Measurements from ENCODE around the gene LHFPL4.

LHFPL4 gene

DNA sequence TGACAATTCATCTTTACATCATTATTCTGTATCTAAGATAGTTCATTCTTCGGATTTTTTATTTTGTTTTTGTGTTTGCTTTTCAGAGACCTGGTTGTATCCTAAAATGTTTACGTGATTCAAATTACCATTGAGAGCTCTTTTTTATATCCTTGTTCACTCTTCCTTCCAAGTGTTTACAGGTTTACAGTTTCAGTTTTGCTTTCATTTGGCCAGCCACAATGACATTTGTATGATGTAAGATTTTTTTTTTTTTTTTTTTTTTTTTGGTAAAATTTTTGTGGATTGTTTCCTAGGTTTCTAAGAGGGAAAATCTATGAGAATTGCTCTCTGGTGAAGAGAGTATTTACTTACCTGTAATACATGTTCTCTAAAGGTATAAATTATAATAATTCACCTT is 101.2 kb downstream of the LHFPL4 start:
- H3K4me3 ChIP-seq (replicated peaks; ENCODE audit: low read depth, low read length), result no peak overlapping the region
- no peak for TF ChIP-seq CTCF (IDR thresholded peaks at IDR 0.05; ENCODE audit: low read length, missing control alignments)
- DNase-seq (ENCODE audit: low read depth), result peak; percentile 16

DNA sequence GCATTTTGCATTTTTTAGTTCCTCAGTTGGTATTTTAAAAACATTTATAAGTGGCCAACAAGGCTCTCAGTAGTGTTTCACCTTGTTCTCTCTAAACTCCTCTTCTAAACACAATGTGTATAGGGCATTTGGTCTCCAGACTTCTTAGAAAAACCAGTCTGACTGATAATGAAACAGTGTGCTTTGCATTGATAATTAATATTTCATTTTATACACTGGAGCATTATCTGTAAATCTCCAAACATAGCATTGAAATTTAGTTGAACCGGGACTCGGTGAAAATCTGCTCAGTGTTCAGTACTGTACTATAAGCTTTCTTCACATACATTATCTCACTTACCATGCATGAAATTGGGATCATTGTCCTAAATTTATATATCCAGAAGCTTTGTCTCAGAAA is 102.6 kb downstream of the LHFPL4 start:
- no peak overlapping the region for H3K4me3 ChIP-seq (replicated peaks; ENCODE audit: low read depth, low read length)
- no peak for TF ChIP-seq CTCF (IDR thresholded peaks at IDR 0.05; ENCODE audit: low read length, missing control alignments)
- no peak for DNase-seq (ENCODE audit: low read depth)

GRCh38 chr3:9450126-9450525 is 103.5 kb downstream of the LHFPL4 start:
- no peak for DNase-seq (ENCODE audit: low read depth)
- H3K4me3 ChIP-seq (replicated peaks; ENCODE audit: low read depth, low read length), result no peak overlapping the region
- TF ChIP-seq CTCF (IDR thresholded peaks at IDR 0.05; ENCODE audit: low read length, missing control alignments), result no peak

DNA sequence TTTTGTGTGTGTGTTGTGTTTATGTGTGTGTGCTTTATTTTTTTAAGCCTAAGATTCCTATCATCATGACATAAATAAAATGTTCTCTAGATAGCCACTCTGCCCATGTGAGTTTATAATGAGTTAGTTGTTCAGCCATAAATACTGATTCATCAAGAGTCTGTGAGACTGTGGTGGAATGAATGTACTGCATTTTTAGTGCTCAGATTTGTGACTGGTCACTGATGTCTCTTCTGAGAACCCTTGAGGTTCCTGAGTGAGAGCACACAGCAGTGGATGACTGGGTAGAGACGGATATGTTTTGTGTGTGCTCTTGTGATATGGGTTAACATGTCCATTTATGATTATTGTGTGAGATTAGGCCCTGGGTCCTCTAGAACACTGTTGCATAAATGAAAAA is 105.0 kb downstream of the LHFPL4 start:
- TF ChIP-seq CTCF (IDR thresholded peaks at IDR 0.05; ENCODE audit: low read length, missing control alignments), result no peak
- DNase-seq (ENCODE audit: low read depth), result no peak

More for the DNA sequence above, 105.0 kb downstream of the LHFPL4 start:
- no peak overlapping the region for H3K4me3 ChIP-seq (replicated peaks; ENCODE audit: low read depth, low read length)

Data from fibroblast of pulmonary artery (primary cell).